Fibroblast of the conjunctiva (primary cell): ENCODE data around the gene DIPK1C.

ENCODE experiments used
- DNase-seq: peaks from one replicate; pipeline ENCODE4 v3.0.0-alpha.2; 2010; ENCODE audit warnings: low read depth

The DIPK1C gene

DNA sequence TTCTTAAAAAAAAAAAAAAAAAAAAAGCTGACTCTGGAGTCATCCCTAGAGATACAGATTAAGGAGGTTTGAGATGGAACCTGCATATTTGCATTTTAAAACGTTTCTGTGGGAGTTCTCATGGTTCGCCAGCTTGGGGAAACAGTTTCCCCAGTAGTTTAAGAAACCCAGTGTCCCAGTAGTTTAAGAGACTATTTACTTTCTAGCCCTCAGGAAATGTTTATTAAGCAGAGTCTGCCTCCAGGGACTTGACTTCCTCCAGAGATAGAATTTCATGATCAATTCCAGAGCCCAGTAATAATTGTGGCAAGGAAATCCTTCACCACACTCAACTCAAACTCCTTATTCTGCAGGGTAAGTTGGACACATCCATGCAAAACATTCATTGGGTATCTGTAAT lies 39.1 kb downstream of the DIPK1C start:
- no peak for DNase-seq

DNA sequence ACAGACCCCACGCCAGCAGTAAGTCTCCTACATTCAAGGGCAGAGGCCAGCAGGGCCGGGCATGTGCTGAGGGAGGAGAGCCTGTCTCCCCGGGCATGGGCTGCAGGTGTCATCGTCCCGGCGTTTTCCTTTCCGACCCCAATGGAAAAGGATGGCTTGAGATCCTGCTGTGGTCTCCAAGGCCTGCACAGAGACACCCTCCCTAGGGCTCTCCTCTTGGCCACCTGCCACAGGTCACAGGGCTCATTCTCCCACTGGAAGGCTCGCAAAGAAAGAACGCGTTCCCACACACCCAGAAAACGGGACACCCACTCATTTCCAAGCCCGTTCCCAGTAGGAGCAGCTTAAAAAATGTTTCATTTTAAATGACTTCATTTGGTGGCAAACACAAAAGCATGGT lies 41.0 kb downstream of the DIPK1C start:
- no peak for DNase-seq

DNA sequence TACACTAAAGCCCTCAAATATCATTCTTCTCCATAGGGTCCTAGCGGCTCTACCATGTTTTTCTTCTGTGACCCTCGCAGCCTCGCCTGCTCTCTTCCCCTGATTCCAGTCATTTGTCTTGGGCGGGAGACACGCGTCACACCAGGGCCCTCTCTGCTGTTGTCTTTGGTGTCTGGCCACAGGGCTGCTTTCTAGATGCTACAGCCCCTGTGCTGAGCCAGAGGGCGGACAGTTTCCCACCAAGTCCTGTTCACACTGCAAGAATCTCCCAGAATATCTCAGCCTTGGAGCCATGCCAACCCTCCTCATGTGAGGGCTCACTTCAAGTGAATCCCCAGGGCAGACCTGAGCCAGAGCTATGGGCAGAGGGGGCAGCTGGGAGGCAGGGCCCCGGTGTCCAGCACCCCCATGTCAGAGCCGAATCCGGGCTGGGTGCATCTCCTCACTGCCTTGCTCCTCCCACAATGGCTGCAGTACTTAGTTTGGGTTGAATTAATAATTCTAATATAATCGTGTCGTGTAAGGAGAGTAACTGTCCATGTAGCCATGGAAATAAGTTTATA lies 42.1 kb downstream of the DIPK1C start:
- DNase-seq: no peak

DNA sequence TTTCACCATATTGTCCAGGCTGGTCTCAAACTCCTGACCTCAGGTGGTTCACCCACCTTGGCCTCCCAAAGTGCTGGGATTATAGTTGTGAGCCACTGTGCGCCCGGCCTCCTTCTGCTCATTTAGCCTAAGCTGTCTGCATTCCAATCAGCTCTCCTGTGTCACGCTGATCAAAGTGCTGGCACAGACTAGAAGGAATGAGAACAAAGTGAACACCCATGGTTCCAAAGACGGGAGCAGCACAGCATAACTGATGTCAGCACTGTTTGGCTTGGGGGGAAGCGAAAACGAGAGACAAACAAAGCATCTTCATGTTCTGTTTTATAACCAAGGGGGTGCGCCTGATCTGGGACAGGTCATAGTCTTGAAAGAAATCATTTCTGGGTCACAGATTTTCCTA lies 43.3 kb downstream of the DIPK1C start:
- no peak for DNase-seq

DNA sequence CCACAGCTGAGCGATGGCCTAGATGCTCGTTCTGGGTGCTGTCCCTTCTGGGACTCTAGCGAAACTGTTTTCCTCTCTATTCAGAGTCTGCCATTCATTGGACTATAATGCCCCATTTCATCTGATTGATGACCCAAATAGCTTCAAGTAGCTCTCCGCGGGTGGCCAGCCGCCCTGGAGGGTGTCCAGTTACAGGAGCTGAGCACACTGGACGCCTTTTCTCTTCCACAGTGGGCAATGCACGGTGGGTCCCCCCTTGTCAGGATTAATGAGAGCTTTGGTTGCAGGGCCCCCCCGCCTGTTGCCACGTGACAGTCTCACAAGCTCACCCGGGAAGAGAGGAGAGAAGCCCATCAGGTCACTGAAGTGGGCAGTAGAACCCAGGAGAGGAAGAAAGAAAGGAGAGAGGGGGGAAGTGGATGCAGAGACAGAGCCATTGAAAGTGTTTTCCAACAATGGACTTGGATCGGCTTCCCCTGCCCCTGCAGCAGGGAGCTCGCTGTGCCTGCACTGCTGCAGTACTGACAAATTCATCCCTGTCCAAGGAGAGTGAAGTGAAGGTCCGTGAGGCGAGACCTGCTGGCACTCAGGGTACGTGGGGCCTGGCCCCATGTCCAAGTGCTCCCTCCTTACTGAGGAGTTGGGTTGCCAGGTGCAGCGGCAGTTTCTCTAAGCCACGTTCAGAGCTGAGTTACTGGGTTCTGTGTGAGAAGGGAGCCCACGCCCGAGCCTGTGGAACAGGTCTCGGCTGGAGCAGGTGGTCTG lies 44.8 kb downstream of the DIPK1C start:
- DNase-seq: no peak

DNA sequence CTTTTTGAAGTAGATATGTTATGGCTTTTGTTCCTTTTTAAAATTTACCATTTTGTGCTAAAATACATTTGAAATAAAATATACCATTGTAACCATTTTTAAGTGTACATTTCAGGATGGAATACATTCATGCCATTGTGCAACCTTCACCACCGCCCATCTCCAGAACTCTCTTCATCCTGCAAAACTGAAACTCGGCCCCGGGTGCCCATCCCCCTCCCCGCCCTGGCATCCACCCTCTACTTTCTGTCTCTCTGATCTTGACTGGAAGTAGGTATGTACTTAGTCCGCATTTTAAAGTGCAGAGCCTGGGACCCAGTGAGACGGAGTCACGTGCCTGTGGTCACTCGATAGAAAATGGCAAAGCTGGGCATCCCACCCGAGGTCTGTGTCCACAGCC lies 45.6 kb downstream of the DIPK1C start:
- DNase-seq: no peak

DNA sequence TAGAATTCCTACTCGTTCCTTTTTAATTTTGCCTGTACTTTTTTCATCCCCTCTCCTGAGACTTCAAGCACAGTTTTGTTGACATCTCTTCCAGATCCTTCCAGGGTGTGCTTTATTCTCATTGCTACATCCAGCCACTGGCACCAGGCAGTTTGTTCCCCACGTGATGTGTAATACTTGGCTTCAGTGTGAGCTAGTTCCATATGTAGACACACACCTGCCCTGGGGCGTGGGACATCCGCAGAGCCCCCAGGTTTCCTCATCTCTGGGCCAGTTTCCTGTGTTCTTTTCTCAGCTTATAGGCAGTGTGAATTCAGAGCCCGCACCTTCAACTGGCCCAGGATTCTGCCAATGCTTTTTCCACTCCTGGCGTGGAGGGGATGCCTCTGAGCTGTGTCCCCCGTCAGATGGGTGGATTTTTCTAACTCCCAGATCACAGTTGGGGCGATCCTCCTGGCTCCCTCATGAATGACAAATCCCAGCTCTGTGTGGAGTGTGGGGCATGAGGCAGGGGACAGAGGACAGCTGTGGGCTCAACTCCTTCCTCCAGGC lies 46.6 kb downstream of the DIPK1C start:
- no peak for DNase-seq

DNA sequence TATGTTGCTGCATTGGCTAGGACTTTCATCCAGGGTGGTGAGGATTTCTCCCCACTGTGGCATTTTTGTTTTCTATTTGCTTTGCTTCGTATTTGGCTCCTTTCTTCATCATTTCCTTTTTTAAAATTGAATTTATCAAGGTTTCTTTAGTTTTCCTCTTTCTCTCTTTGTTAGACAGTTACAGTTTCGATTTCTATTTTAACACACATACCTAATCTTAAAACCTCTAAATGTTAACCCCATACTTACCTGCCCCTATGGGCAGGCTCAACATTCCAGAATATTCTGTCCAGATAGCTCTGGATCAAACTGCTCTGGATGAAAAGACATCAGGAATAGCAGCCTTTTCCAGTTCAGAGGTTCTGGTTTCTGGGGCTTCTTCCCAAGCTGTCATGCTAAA lies 49.2 kb downstream of the DIPK1C start:
- no peak for DNase-seq

DNA sequence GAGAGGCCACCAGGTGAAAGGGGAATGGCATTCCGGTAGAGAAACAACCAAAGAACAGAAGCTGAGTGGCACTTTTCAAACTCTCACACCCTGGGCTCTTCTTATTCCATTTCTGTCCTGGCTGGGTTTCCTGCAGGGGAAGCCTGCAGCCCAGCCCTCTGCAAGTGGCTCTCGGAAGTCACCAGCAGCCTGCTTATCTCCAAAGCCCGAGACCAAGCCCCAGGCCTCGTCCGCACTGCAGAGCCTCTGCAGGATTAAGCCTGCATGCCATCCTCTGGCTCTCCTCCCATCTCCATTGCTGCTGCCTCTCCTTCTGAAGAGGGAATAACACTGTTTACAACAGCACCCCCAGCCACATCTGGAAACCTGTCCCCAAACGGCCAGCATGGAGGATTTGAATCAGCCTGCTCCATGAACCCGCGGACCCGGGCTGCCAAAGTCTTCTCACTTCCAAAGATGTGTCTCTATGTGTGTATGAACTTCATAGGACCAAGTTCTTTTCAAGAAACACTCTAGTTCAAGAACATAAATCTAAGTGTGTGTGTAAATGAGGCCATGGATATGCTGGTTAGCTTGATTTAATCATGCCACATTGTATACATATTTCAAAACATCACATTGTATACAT lies 54.2 kb downstream of the DIPK1C start:
- DNase-seq: no peak

DNA sequence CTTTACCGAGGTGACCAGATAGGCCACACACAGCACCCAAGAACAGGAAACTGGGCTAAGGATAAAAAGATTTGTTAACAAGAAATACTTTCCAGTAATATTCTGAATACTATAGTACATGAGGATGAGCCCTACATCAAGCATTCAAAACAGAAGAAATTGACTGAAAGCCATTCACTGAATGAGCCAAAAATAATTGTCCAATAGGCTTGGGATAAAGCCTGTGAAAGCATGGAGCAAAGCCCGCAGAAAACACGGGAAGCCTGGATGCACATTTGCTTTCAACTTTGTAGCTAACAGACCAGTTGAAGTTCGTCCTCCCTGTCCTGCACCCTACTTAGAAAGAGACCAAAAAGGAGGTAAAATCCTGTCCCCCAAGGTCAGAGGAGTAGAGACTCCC lies 56.3 kb downstream of the DIPK1C start:
- no peak for DNase-seq

DNA sequence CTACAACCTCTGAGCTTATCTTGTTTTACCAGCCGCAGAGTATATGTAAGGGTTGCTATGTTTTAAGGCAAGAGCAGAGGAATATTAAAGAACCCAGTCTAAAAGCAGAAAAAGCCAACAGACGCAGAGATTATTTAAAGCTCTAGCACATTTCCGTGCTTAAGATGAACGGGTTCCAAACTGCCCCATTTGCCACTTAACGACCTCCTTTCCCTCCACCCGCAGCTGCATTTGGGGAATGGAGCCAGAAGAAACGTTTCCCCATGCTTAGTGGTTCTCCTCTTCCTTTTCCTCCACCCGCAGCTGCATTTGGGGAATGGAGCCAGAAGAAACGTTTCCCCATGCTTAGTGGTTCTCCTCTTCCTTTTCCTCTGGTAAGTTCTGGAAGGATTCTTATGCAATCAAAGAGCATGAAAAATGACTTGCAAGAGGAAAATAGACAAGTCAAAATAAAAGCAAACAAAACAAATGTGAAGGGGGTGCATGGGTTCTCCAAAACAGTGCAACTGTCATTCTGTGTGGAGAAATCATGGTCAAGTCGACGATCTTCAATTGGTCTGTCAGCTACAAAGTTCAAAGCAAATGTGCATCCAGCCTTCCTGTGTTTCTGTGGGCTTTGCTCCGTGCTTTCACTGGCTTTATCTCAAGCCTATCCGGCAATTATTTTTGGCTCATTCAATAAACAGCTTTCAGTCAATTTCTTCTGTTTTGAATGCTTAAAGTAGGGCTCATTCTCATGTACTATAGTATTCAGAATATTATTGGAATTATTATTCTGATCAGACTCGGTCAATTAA lies 57.8 kb downstream of the DIPK1C start:
- no peak for DNase-seq

DNA sequence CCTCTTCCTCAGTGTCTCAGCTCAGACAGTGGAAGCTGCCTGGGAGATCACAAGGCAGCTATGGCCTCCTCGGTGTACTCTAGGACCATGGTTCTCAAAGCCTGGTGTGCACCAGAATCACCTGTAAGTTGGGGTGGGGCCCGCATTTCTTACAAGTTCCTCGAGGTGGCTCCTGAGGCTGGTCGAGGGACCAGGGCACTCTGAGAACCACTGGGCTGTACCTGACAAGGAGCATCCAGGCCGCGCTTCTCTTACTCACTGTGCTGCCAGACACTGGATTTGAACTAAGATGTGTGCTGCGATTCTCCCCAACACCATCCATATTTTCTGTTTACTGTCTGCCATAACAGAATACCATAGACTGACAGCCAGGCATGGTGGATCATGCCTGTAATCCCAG lies 59.5 kb downstream of the DIPK1C start:
- no peak for DNase-seq

DNA sequence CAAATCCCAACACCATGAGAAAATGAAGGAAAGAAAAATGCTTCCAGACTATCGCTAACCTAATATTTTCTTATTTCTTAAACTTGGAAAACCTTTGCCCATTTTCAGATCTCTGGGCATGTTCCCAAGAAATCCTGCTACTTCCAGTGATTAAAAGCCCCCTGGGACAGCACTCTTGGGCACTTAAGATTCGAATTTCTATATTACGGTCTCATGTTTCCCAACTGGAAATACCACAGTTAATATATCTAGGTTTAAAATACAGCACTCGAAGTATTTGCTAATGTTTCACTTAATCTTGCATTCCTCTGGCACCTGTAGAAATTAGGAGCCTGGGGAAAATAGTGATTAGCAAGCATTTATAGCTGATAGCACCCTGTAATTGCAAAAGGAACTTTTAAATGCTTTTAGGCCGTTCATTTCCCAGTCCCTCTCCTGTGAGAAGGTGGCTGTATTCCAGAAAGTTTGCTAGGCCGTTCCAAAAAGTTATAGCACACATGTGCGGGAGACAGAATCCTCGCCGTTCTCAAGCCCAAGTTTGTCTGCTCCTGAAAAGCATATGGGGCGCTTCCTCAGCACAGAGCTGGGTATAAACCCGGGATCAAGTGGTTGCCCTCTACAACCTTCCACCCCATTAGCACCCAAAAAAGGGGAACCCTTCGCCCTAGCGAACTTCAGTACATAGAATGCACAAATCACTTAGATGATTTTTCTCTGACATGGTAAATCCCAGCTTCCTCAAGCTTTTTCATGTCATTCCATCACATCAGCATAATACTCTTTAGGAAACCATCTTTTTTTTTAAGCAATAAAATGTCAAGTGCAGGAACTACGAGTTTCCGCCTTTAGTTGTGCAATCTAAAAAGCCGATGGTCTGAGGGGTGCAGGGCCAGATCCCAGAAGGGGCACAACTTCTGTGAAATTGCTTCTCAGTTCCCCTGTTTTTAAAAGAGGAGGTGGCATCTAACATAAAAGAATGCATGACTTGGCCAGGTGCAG lies 60.6 kb downstream of the DIPK1C start:
- no peak for DNase-seq

DNA sequence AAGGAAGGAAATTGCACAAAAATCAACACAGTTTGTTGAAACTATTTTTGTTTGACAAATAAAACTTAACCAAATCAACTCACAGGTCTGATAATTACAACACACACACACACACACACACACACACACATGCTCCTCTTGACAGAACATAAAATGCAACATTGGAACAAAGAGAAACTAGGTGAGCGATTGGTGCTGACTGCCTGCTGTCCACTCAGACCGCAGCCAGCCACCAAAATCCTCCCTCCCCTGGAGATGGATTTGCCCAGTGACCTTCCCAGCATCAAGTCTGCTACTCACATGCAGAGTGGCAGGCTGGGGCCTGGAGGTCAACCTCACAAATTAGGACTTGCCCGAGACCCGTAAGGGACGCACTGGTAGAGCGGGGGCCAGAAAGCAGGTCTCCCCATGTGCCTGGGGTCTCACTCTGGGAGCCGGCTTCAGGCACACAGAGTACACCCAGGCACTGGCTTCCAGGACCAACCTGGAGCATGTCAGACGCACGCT lies 61.4 kb downstream of the DIPK1C start:
- DNase-seq: no peak

DNA sequence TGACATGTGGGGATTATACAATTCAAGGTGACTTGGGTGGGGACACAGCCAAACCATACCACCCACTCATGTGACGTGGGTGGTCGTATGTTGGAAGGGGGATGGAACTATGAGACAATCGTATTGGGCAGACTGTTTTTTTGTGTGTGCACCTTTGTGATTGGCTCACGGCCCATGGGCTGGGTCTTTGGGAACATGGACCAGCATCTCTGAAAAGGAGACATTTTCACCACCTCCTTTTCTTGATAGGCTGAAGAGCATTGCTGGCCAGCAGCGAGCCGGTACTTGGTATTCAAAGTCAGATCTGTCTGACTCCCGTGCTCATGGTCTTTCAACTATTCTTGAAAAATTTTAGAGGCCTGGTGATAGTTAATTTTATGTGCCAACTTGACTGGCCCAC lies 62.1 kb downstream of the DIPK1C start:
- DNase-seq: no peak

DNA sequence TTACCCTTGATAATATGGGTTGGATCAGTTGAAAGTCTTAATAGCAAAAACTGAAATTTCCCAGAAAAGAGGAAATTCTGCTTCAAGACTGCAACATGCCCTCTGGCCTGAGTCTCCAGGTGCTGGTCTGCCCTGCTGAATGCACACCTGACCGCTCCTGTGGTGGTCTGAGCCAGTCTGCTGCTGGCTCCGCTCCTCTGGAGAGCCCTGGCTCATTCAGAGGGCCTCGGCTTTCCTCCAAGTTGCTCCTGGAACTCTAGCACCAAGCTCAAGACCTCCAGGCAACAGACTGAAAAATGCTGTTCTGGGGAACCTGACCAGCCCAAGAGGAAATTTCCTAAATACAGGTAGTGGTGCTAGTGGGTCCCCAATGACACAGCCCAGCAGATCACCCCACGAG lies 64.8 kb downstream of the DIPK1C start:
- no peak for DNase-seq

DNA sequence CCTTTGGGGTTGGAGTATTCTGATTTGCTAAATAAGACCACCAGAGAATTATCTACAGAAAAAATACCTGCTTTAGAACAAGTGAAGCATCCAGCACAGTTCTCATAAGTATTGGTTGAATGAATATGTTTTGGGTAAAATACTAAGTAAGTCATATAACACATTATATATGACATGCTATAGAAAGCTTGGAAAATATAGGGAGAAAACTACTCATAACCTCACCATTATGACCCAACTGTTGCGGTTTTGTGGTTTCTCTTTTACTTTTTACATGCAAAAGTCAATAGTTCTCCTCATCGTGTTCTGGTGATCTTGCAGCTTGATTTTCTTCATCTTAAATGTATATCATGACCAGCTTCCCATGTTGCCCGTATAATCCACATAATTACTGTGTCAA lies 66.2 kb downstream of the DIPK1C start:
- DNase-seq: no peak

DNA sequence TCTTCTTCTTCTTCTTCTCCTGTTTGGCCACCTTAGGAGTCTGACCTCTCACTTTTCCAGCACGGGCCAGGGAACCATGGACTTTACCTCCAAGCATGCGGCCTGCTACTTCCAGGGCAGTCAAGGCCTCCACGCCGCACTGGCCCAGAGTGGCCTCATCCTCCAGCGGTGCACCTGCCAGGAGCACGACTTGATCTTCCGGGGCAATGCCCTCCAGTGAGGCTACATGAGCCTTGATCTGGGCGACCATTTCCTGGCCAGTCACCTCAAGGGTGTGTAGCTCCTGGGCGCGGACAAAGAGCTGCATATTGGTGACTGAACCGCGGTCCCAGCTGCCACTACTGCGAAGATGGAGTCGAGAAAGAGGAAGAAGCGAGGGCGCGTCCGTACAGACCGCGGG lies 67.1 kb downstream of the DIPK1C start:
- DNase-seq: no peak

DNA sequence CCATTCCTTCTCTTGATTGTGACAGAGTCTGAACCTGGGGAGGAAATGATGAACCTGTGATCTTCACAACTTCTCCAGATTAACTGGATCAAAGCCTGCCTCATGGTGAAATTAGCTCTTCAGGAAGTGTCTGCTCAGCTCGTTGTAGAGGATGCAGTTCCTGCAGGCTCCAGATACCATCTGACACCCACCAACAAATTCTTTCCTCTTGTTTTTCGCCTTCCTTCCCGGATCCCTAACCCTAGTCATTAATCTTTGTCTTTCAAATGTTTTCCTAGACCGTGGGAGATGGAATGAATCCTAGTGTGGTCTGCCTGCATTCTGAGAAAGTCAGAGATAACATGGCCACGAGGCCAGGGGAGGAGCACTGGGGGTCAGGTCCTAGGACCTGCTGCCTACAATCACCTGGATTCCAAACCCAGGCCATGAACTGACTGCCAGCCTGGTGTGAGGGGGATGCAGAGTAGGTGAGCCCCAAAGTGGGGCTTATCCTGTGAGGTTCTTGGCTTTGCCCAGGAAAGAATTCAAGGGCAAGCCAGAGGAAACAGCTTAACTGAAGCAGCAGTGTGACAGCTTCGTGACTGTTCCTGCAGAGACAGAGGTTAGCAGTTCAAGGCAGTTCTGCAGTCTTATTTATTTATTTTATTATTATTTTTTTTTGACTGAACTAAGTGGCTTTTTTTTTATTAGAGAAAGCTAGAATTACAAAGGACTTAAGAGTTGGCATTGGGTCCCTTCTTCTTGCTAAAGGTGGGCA lies 67.8 kb downstream of the DIPK1C start:
- no peak for DNase-seq

DNA sequence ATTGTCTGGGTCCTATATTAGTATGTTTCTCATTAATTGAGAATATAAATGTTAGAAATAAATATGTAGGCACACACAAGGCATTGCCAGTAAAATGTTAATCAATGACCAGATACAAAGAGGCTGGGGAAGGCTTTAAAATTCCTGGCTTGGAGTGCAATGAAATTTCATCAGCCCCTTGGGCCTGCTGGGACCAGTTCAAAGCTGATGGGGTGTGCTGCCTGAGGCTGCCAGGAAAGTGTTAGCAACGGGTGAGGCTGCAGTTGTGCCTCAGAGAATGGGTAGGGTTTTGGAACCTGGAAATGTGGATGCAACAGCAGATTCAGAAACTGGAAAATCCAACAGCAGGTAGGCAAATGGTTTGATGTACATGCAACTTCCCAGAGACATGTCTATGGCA lies 68.9 kb downstream of the DIPK1C start:
- no peak for DNase-seq
